ENCODE results near the gene AUTS2.

Gene AUTS2

GRCh38 chr7:70092314-70093204 lies 494.3 kb downstream of the AUTS2 start (continued):
- TF ChIP-seq ZNF26 (tag by site-specific recombination; IDR thresholded peaks at IDR 0.05) (no peak), ZNF146 (tag by site-specific recombination; IDR thresholded peaks at IDR 0.05) (peak; percentile 38; the same call in 1 of the 2 replicates), ZNF549 (tag by site-specific recombination; IDR thresholded peaks at IDR 0.05) (no peak), ZNF2 (tag by site-specific recombination; IDR thresholded peaks at IDR 0.05) (peak; percentile 92), SALL2 (tag by site-specific recombination; IDR thresholded peaks at IDR 0.05; ENCODE audit: borderline replicate concordance) (no peak), ZNF843 (tag by site-specific recombination; IDR thresholded peaks at IDR 0.05) (peak; percentile 100), ZNF274 (IDR thresholded peaks at IDR 0.05; ENCODE audit: low read length) (no peak), ZNF274 (tag by site-specific recombination; IDR thresholded peaks at IDR 0.05; ENCODE audit: borderline replicate concordance) (no peak), EGR2 (tag by site-specific recombination; IDR thresholded peaks at IDR 0.05; ENCODE audit: low read depth) (no peak), ZSCAN30 (tag by site-specific recombination; IDR thresholded peaks at IDR 0.05) (peak; percentile 87), PRDM10 (tag by site-specific recombination; IDR thresholded peaks at IDR 0.05) (peak; percentile 65), ZNF302 (tag by site-specific recombination; IDR thresholded peaks at IDR 0.05; ENCODE audit: low read depth) (no peak), ZNF404 (tag by site-specific recombination; IDR thresholded peaks at IDR 0.05) (no peak), HOXA7 (CRISPR knock-in tag; IDR thresholded peaks at IDR 0.05; ENCODE audit: borderline replicate concordance) (no peak), ZFP37 (tag by site-specific recombination; IDR thresholded peaks at IDR 0.05) (no peak), ZNF558 (tag by site-specific recombination; IDR thresholded peaks at IDR 0.05) (peak; percentile 80), KLF10 (tag by site-specific recombination; IDR thresholded peaks at IDR 0.05) (peak; percentile 86), ZNF114 (tag by site-specific recombination; IDR thresholded peaks at IDR 0.05) (no peak), PRDM4 (tag by site-specific recombination; IDR thresholded peaks at IDR 0.05) (peak; percentile 97), ZNF148 (tag by site-specific recombination; IDR thresholded peaks at IDR 0.05; ENCODE audit: borderline replicate concordance) (no peak), ZNF416 (tag by site-specific recombination; IDR thresholded peaks at IDR 0.05) (no peak), ZNF704 (tag by site-specific recombination; IDR thresholded peaks at IDR 0.05) (no peak), ZNF585B (tag by site-specific recombination; IDR thresholded peaks at IDR 0.05) (no peak), GLIS1 (tag by site-specific recombination; IDR thresholded peaks at IDR 0.05) (peak; percentile 89), ZNF202 (tag by site-specific recombination; IDR thresholded peaks at IDR 0.05; ENCODE audit: borderline replicate concordance) (no peak)
